Activated CD4-positive, alpha-beta T cell treated with anti-CD3 and anti-CD28 coated beads for 36 hours (primary cell): ENCODE results near the gene WDR90. TPM values are rescaled to one million over a fixed set of nuclear protein-coding genes. Genes with fewer than 3 reads are reported as not detected.

ENCODE experiments used
- ATAC-seq: fragments of 200-7000 bp; cut with Tn5 transposase; one replicate; pipeline ENCODE4 v1.10.0; 2021; ENCODE audit warnings: mild to moderate bottlenecking, moderate library complexity
- CTCF ChIA-PET: fragments of 350-600 bp; sonication (Branson Sonifier 250); formaldehyde crosslinking; loops from one replicate; lab custom pipeline; 2021; ENCODE audit warnings: antibody characterized with exemption; lab: Charles Lee
- POLR2A ChIA-PET: fragments of 350-600 bp; sonication (Branson Sonifier 250); formaldehyde crosslinking; loops from one replicate; lab custom pipeline; 2021; ENCODE audit warnings: antibody characterized with exemption, inconsistent platforms; lab: Charles Lee
- DNase-seq: peaks from one replicate; pipeline ENCODE4 v3.0.0-alpha.2; 2020
- H3K27ac Mint-ChIP-seq: one replicate; pipeline ENCODE4 v1.8.0; 2021; ENCODE audit warnings: mixed read lengths
- H3K27me3 Mint-ChIP-seq: one replicate; pipeline ENCODE4 v1.8.0; 2021; ENCODE audit warnings: mixed read lengths
- H3K36me3 Mint-ChIP-seq: one replicate; pipeline ENCODE4 v1.8.0; 2021; ENCODE audit warnings: low read depth, mixed read lengths
- H3K4me1 Mint-ChIP-seq: one replicate; pipeline ENCODE4 v1.8.0; 2021; ENCODE audit warnings: mixed read lengths
- H3K4me3 Mint-ChIP-seq: one replicate; pipeline ENCODE4 v1.8.0; 2021; ENCODE audit warnings: mild to moderate bottlenecking, moderate library complexity, mixed read lengths
- H3K9me3 Mint-ChIP-seq: one replicate; pipeline ENCODE4 v1.8.0; 2021; ENCODE audit warnings: low read depth, mixed read lengths
- intact Hi-C, 2 experiments: fragments of 100-400 bp; cut with DNase I in 1 of 2; cut with micrococcal nuclease in 1 of 2; formaldehyde crosslinking; loops; one replicate each; pipeline versions ENCODE4 v1.14.2 to v1.15.1; 2022 to 2024; cut with DNase I, micrococcal nuclease
- total RNA-seq, 2 experiments: library from RNA; stranded (reverse); gene quantifications; one replicate each; pipeline ENCODE4 v1.2.3, GENCODE V29; 2021

Gene WDR90
- total RNA-seq, 2 experiments from 2014 or later, result 43.6 to 55.9 TPM

- no peak for ATAC-seq
- ChIA-PET CTCF (no interaction called here), POLR2A (no interaction called here)
- no peak overlapping the region for H3K4me3 Mint-ChIP-seq
- H3K27me3 Mint-ChIP-seq, result no peaks in the 10 kb centered on the region
- no peaks in the 10 kb centered on the region for H3K4me1 Mint-ChIP-seq
- no peaks in the 10 kb centered on the region for H3K36me3 Mint-ChIP-seq
- intact Hi-C loops, result no loop called here
- no peaks in the 10 kb centered on the region for H3K9me3 Mint-ChIP-seq
- no peak overlapping the region for H3K27ac Mint-ChIP-seq
- no peak for DNase-seq
Measured at GRCh38 chr16:617855-618254, 31.3 kb upstream of the WDR90 start.

GRCh38 chr16:619476-620100, 29.6 kb upstream of the WDR90 start:
- no peak overlapping the region for H3K4me3 Mint-ChIP-seq

DNA sequence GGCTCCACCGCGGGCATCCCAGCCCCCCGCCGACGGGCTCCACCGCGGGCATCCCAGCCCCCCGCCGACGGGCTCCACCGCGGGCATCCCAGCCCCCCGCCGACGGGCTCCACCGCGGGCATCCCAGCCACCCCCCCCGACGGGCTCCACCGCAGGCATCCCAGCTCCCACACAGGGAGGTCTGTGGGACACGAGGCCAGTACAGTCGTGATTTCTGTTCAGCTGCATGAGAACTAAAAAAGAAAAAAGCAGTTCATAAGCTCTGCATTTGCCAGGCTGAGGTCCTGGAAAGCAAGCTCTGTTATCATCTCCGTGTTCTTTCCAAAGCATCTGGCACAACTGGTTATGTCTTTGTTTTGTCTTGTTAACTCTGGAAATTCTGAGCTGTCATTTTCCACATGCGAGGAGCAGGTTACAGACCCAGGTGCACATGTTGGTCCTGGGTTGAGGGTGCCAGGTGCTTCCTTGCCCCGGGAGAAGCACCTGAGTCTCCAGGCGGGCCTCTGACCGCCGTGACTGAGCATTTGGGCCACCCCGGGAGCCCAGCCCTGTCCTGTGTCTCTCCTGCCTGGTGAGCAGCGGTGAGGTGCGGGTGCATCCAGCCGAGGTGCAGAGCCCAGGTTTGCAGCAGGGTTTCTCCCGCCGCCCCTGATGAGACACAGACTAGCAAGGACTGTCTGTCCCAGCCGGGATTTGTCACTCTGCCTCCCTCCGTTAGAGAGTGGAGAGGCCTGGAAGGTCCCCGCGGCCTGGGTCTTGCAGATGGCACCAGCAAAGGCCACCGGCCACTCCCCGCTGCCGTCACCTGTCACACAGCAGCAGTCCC, 28.3 kb upstream of the WDR90 start:
- POLR2A ChIA-PET, result no interaction called here

More at GRCh38 chr16:619476-620100, 29.6 kb upstream of the WDR90 start:
- no peak overlapping the region for H3K27ac Mint-ChIP-seq
- DNase-seq, result no peak
- no peaks in the 10 kb centered on the region for H3K27me3 Mint-ChIP-seq
- CTCF ChIA-PET, result interaction anchor here (1.3 kb wide), 1 partner anchor 10 kb away, joined by 6 read pairs; no protein-coding TSS in a partner anchor
- intact Hi-C loops, result no loop called here
- ATAC-seq, result no peak
- POLR2A ChIA-PET, result no interaction called here
- H3K9me3 Mint-ChIP-seq, result no peaks in the 10 kb centered on the region
- no peaks in the 10 kb centered on the region for H3K4me1 Mint-ChIP-seq
- no peaks in the 10 kb centered on the region for H3K36me3 Mint-ChIP-seq

GRCh38 chr16:621526-622105, 27.5 kb upstream of the WDR90 start:
- Mint-ChIP-seq H3K36me3 (no peaks in the 10 kb centered on the region), H3K27me3 (no peaks in the 10 kb centered on the region)
- POLR2A ChIA-PET, result no interaction called here

More for the DNA sequence above, 28.3 kb upstream of the WDR90 start:
- CTCF ChIA-PET, result interaction anchor here (1.3 kb wide), 1 partner anchor 11 kb away, joined by 6 read pairs; no protein-coding TSS in a partner anchor
- Mint-ChIP-seq H3K27ac (no peak overlapping the region), H3K4me1 (no peaks in the 10 kb centered on the region), H3K4me3 (no peak overlapping the region), H3K36me3 (no peaks in the 10 kb centered on the region), H3K9me3 (no peaks in the 10 kb centered on the region), H3K27me3 (no peaks in the 10 kb centered on the region)
- ATAC-seq (no peak), DNase-seq (no peak)
- intact Hi-C loops, result no loop called here

GRCh38 chr16:622920-623280, 26.3 kb upstream of the WDR90 start:
- POLR2A ChIA-PET, result no interaction called here
- ATAC-seq, result no peak

More at GRCh38 chr16:621526-622105, 27.5 kb upstream of the WDR90 start:
- no peaks in the 10 kb centered on the region for H3K4me1 Mint-ChIP-seq
- no peak for ATAC-seq
- no peaks in the 10 kb centered on the region for H3K9me3 Mint-ChIP-seq
- intact Hi-C loops, result no loop called here
- H3K27ac Mint-ChIP-seq, result no peak overlapping the region
- no peak overlapping the region for H3K4me3 Mint-ChIP-seq
- CTCF ChIA-PET, result interaction anchor here (0.7 kb wide), 2 partner anchors 15 to 60 kb away, joined by 3 to 4 read pairs; partner anchors contain the start of gene METTL26
- no peak for DNase-seq

GRCh38 chr16:624526-625070, 24.6 kb upstream of the WDR90 start:
- CTCF ChIA-PET, result interaction anchor here (0.7 to 0.8 kb wide), 2 partner anchors 23 to 154 kb away, joined by 3 to 4 read pairs; no protein-coding TSS in a partner anchor
- H3K4me3 Mint-ChIP-seq, result no peak overlapping the region

More at GRCh38 chr16:622920-623280, 26.3 kb upstream of the WDR90 start:
- H3K4me3 Mint-ChIP-seq, result no peak overlapping the region
- H3K36me3 Mint-ChIP-seq, result no peaks in the 10 kb centered on the region
- H3K9me3 Mint-ChIP-seq, result no peaks in the 10 kb centered on the region
- CTCF ChIA-PET, result no interaction called here
- no peaks in the 10 kb centered on the region for H3K27me3 Mint-ChIP-seq
- no peaks in the 10 kb centered on the region for H3K4me1 Mint-ChIP-seq
- intact Hi-C loops, result no loop called here
- H3K27ac Mint-ChIP-seq, result no peak overlapping the region
- DNase-seq, result no peak

DNA sequence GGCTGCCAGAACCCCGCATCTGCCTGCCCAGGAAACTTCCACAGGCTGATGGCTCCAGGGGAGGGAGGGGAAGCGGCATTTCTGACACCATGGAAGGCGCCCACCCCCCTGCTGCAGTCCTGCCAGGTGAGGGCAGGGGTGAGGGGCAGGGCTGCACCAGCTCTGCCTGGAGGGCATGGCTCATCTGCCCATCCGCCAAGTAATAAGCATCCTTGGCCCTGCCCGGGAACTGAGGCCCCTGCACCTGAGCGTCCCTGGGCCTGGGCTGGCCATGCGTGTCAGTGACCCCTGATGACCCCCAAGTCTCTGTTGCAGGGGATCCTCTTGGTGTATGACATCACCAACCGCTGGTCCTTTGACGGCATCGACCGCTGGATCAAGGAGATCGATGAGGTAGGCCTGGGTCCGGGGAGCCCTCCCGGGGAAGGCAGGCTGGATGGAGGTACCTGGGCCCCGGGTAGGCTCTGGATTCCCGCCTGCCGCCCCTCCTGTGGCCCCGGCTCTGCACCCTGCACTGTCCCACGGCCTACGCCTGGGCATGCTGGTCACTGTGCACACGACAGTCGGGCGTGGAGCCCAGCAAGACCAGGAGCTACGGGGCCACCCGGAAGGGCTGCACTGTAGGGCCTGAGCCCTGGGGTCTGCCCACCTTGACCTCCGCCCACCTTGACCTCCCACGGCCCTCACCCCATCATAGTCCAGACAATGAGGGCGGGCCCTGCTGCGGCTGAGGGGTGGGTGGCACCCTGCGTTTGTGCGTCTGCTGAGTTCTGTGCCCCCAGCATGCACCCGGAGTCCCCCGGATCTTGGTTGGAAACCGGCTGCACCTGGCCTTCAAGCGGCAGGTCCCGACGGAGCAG, 23.8 kb upstream of the WDR90 start:
- H3K27ac Mint-ChIP-seq, result no peak overlapping the region
- no peaks in the 10 kb centered on the region for H3K9me3 Mint-ChIP-seq
- ChIA-PET POLR2A (no interaction called here), CTCF (interaction anchor here (0.6 to 0.8 kb wide), 3 partner anchors 23 to 160 kb away, joined by 3 to 4 read pairs (median 3); no protein-coding TSS in a partner anchor)
- H3K36me3 Mint-ChIP-seq, result peaks cover 2% of the 10 kb centered on the region
- no peaks in the 10 kb centered on the region for H3K27me3 Mint-ChIP-seq
- H3K4me3 Mint-ChIP-seq, result no peak overlapping the region
- ATAC-seq (no peak), DNase-seq (no peak)
- no peaks in the 10 kb centered on the region for H3K4me1 Mint-ChIP-seq
- intact Hi-C loops, result no loop called here

More at GRCh38 chr16:624526-625070, 24.6 kb upstream of the WDR90 start:
- intact Hi-C loops, result no loop called here
- H3K4me1 Mint-ChIP-seq, result no peaks in the 10 kb centered on the region
- H3K36me3 Mint-ChIP-seq, result peaks cover 2% of the 10 kb centered on the region
- no peak overlapping the region for H3K27ac Mint-ChIP-seq
- H3K27me3 Mint-ChIP-seq, result no peaks in the 10 kb centered on the region
- DNase-seq (no peak), ATAC-seq (no peak)
- POLR2A ChIA-PET, result no interaction called here
- no peaks in the 10 kb centered on the region for H3K9me3 Mint-ChIP-seq

DNA sequence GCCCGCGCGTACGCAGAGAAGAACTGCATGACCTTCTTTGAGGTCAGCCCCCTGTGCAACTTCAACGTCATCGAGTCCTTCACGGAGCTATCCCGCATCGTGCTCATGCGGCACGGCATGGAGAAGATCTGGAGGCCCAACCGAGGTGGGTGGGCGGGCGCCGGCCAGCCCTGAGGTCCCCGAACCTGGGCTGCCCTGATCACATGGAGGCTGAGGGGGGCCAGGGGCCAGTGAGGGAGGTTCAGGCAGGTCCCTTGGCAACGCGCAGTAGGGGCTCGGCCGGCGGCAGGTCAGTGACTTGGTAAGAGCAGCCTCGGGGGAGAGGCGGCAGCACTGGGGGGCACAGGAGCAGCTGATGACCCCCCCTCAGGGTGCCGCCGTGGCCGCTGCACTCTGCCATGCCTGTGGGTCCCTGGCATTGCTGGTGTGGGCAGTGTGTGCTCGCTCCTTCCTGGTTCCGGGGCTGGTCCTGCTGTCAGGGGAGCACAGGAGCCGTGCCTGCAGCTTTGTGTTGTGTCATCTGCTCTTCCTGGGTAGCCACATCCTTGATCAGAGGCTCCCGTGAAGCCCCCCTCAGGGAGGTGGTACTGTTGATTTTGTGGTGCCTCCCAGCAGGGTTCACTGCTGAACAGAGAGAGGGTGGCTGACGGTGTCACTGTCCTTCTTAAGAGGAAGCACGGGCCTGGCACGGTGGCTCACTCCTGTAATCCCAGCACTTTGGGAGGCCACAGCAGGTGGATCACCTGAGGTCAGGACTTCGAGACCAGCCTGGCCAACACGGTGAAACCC, 23.0 kb upstream of the WDR90 start:
- no peak overlapping the region for H3K4me3 Mint-ChIP-seq
- intact Hi-C loops, result no loop called here
- DNase-seq (no peak), ATAC-seq (no peak)
- H3K27ac Mint-ChIP-seq, result no peak overlapping the region
- H3K27me3 Mint-ChIP-seq, result no peaks in the 10 kb centered on the region
- H3K36me3 Mint-ChIP-seq, result peaks cover 2% of the 10 kb centered on the region
- CTCF ChIA-PET, result interaction anchor here (0.6 kb wide), 1 partner anchor 159 kb away, joined by 3 read pairs; no protein-coding TSS in a partner anchor
- POLR2A ChIA-PET, result interaction anchor here (0.6 kb wide), 1 partner anchor 28 kb away, joined by 5 read pairs; no protein-coding TSS in a partner anchor
- H3K4me1 Mint-ChIP-seq, result no peaks in the 10 kb centered on the region
- no peaks in the 10 kb centered on the region for H3K9me3 Mint-ChIP-seq

- CTCF ChIA-PET, result no interaction called here
- no peaks in the 10 kb centered on the region for H3K9me3 Mint-ChIP-seq
- ATAC-seq, result no peak
- no peaks in the 10 kb centered on the region for H3K27me3 Mint-ChIP-seq
- intact Hi-C loops, result no loop called here
- H3K4me1 Mint-ChIP-seq, result no peaks in the 10 kb centered on the region
- POLR2A ChIA-PET, result no interaction called here
- no peak overlapping the region for H3K4me3 Mint-ChIP-seq
- peaks cover 2% of the 10 kb centered on the region for H3K36me3 Mint-ChIP-seq
- peak; percentile 28 for DNase-seq
- H3K27ac Mint-ChIP-seq, result no peak overlapping the region
Measured at GRCh38 chr16:626787-627453, 22.2 kb upstream of the WDR90 start.
